ENCODE data around the gene CXorf58.

Gene CXorf58

DNA sequence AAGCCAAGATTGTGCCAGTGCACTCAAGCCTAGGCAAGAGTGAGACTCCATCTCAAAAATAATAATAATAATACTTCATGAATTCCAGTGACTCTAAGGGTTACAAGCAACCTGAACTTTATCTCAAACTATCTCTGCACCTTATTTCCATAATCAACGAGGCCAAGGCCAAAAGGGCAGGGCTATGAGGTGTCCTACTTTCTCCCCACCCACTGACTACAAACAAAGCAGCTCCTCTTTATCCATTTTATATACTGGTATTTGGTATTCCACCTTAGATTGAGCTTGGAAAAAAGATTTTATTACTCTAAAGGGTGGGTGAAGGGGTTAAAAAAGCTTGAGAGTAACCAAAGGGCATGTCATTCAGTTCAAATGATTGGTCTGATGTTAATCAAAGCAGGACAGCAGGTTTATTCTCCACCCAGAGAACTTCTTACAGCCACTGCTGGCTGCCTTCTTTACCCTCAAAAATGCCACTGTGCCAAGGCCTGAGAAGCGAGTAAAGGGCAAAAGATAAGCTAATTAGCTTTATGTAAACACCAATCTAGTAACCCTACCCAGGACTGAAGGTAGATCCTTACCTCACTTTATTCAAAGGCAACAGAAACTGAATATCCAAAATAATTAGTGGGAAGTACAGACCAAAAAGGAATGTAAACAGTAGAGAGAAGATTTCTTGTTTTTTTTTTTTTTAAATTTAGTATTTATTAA lies 28.3 kb upstream of the CXorf58 start:
- TF ChIP-seq, protein P1, sequence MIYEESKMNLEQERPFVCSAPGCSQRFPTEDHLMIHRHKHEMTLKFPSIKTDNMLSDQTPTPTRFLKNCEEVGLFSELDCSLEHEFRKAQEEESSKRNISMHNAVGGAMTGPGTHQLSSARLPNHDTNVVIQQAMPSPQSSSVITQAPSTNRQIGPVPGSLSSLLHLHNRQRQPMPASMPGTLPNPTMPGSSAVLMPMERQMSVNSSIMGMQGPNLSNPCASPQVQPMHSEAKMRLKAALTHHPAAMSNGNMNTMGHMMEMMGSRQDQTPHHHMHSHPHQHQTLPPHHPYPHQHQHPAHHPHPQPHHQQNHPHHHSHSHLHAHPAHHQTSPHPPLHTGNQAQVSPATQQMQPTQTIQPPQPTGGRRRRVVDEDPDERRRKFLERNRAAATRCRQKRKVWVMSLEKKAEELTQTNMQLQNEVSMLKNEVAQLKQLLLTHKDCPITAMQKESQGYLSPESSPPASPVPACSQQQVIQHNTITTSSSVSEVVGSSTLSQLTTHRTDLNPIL (CRISPR knock-in tag; IDR thresholded peaks at IDR 0.05; ENCODE audit: low read depth): no peak
- TF ChIP-seq ESRRG (CRISPR knock-in tag; IDR thresholded peaks at IDR 0.05): no peak
- TF ChIP-seq ZFP3 (CRISPR knock-in tag; IDR thresholded peaks at IDR 0.05): no peak
- TF ChIP-seq ZNF565 (CRISPR knock-in tag; conservative IDR thresholded peaks at IDR 0.05; ENCODE audit: low read depth): no peak
- TF ChIP-seq TCF4 (CRISPR knock-in tag; IDR thresholded peaks at IDR 0.05; ENCODE audit: borderline replicate concordance): no peak
- TF ChIP-seq ZNF70 (CRISPR knock-in tag; IDR thresholded peaks at IDR 0.05): no peak
- no peak for TF ChIP-seq ARNTL (CRISPR knock-in tag; IDR thresholded peaks at IDR 0.05; ENCODE audit: borderline replicate concordance, low read depth)
- TF ChIP-seq, protein P2, sequence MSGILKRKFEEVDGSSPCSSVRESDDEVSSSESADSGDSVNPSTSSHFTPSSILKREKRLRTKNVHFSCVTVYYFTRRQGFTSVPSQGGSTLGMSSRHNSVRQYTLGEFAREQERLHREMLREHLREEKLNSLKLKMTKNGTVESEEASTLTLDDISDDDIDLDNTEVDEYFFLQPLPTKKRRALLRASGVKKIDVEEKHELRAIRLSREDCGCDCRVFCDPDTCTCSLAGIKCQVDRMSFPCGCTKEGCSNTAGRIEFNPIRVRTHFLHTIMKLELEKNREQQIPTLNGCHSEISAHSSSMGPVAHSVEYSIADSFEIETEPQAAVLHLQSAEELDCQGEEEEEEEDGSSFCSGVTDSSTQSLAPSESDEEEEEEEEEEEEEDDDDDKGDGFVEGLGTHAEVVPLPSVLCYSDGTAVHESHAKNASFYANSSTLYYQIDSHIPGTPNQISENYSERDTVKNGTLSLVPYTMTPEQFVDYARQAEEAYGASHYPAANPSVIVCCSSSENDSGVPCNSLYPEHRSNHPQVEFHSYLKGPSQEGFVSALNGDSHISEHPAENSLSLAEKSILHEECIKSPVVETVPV (CRISPR knock-in tag; IDR thresholded peaks at IDR 0.05): no peak
- TF ChIP-seq SNAI2 (CRISPR knock-in tag; IDR thresholded peaks at IDR 0.05): no peak
- TF ChIP-seq, protein P3, sequence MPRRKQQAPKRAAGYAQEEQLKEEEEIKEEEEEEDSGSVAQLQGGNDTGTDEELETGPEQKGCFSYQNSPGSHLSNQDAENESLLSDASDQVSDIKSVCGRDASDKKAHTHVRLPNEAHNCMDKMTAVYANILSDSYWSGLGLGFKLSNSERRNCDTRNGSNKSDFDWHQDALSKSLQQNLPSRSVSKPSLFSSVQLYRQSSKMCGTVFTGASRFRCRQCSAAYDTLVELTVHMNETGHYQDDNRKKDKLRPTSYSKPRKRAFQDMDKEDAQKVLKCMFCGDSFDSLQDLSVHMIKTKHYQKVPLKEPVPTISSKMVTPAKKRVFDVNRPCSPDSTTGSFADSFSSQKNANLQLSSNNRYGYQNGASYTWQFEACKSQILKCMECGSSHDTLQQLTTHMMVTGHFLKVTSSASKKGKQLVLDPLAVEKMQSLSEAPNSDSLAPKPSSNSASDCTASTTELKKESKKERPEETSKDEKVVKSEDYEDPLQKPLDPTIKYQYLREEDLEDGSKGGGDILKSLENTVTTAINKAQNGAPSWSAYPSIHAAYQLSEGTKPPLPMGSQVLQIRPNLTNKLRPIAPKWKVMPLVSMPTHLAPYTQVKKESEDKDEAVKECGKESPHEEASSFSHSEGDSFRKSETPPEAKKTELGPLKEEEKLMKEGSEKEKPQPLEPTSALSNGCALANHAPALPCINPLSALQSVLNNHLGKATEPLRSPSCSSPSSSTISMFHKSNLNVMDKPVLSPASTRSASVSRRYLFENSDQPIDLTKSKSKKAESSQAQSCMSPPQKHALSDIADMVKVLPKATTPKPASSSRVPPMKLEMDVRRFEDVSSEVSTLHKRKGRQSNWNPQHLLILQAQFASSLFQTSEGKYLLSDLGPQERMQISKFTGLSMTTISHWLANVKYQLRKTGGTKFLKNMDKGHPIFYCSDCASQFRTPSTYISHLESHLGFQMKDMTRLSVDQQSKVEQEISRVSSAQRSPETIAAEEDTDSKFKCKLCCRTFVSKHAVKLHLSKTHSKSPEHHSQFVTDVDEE (CRISPR knock-in tag; IDR thresholded peaks at IDR 0.05): no peak
- no peak for TF ChIP-seq GLIS3 (CRISPR knock-in tag; IDR thresholded peaks at IDR 0.05)
- no peak for TF ChIP-seq PPARA (CRISPR knock-in tag; IDR thresholded peaks at IDR 0.05; ENCODE audit: borderline replicate concordance)
- no peak for TF ChIP-seq ISL1 (CRISPR knock-in tag; IDR thresholded peaks at IDR 0.05)
- no peak for TF ChIP-seq TOX (CRISPR knock-in tag; IDR thresholded peaks at IDR 0.05; ENCODE audit: borderline replicate concordance)
- TF ChIP-seq OSR1 (CRISPR knock-in tag; IDR thresholded peaks at IDR 0.05): no peak
- ATAC-seq: no peak

DNA sequence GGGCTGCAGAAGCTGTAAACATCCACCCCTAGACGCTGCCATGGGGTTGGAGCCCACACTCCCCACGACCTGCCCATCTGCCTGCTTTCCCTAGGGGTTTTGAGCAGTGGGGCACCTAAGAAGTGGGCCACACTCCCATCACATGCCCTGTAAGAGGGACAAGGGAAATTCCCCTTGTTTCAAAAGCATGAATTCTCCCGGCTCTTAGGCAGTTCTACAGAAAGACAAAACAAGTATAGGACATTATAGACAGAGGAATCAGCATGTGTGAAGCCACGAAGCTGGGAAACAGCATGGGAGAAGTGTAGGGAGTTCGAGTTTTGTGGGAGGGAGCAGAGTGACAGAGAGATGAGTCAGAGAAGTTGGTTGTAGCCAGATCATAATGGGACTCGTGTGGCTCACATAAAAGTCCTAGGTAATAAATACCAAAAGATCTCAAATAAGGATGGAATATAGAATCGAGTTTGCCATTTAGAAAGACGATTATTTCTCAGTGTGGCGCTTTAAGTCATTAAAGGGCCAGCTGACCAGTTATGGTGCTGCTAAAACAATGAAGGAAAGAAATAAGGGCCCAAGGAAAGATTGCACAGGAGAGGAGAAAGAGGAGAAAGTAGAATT lies 24.0 kb upstream of the CXorf58 start:
- peak; percentile 94 for ATAC-seq
- no peak for TF ChIP-seq BACH2 (CRISPR knock-in tag; IDR thresholded peaks at IDR 0.05; ENCODE audit: borderline replicate concordance)
- TF ChIP-seq ZNF565 (CRISPR knock-in tag; conservative IDR thresholded peaks at IDR 0.05; ENCODE audit: low read depth): no peak
- no peak for TF ChIP-seq ISL1 (CRISPR knock-in tag; IDR thresholded peaks at IDR 0.05)
- TF ChIP-seq RARB (CRISPR knock-in tag; IDR thresholded peaks at IDR 0.05): no peak
- TF ChIP-seq TOX (CRISPR knock-in tag; IDR thresholded peaks at IDR 0.05; ENCODE audit: borderline replicate concordance): no peak
- TF ChIP-seq, protein P4, sequence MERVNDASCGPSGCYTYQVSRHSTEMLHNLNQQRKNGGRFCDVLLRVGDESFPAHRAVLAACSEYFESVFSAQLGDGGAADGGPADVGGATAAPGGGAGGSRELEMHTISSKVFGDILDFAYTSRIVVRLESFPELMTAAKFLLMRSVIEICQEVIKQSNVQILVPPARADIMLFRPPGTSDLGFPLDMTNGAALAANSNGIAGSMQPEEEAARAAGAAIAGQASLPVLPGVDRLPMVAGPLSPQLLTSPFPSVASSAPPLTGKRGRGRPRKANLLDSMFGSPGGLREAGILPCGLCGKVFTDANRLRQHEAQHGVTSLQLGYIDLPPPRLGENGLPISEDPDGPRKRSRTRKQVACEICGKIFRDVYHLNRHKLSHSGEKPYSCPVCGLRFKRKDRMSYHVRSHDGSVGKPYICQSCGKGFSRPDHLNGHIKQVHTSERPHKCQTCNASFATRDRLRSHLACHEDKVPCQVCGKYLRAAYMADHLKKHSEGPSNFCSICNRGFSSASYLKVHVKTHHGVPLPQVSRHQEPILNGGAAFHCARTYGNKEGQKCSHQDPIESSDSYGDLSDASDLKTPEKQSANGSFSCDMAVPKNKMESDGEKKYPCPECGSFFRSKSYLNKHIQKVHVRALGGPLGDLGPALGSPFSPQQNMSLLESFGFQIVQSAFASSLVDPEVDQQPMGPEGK (CRISPR knock-in tag; IDR thresholded peaks at IDR 0.05; ENCODE audit: borderline replicate concordance): no peak
- no peak for TF ChIP-seq TCF4 (CRISPR knock-in tag; IDR thresholded peaks at IDR 0.05; ENCODE audit: borderline replicate concordance)
- no peak for TF ChIP-seq PPARA (CRISPR knock-in tag; IDR thresholded peaks at IDR 0.05; ENCODE audit: borderline replicate concordance)
- TF ChIP-seq ZNF70 (CRISPR knock-in tag; IDR thresholded peaks at IDR 0.05): no peak
- TF ChIP-seq ZNF8 (CRISPR knock-in tag; IDR thresholded peaks at IDR 0.05): no peak
- TF ChIP-seq, protein P5, sequence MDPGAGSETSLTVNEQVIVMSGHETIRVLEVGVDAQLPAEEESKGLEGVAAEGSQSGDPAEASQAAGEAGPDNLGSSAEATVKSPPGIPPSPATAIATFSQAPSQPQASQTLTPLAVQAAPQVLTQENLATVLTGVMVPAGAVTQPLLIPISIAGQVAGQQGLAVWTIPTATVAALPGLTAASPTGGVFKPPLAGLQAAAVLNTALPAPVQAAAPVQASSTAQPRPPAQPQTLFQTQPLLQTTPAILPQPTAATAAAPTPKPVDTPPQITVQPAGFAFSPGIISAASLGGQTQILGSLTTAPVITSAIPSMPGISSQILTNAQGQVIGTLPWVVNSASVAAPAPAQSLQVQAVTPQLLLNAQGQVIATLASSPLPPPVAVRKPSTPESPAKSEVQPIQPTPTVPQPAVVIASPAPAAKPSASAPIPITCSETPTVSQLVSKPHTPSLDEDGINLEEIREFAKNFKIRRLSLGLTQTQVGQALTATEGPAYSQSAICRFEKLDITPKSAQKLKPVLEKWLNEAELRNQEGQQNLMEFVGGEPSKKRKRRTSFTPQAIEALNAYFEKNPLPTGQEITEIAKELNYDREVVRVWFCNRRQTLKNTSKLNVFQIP (CRISPR knock-in tag; IDR thresholded peaks at IDR 0.05; ENCODE audit: borderline replicate concordance, low read depth): no peak
- TF ChIP-seq ZFP3 (CRISPR knock-in tag; IDR thresholded peaks at IDR 0.05): no peak; the same call in 1 of the 2 replicates
- no peak for TF ChIP-seq ARNTL (CRISPR knock-in tag; IDR thresholded peaks at IDR 0.05; ENCODE audit: borderline replicate concordance, low read depth)
- TF ChIP-seq CSDC2 (CRISPR knock-in tag; IDR thresholded peaks at IDR 0.05): no peak
- TF ChIP-seq, protein P1 (CRISPR knock-in tag; IDR thresholded peaks at IDR 0.05; ENCODE audit: low read depth): no peak
- TF ChIP-seq, protein P2 (CRISPR knock-in tag; IDR thresholded peaks at IDR 0.05): no peak
- no peak for TF ChIP-seq GLIS3 (CRISPR knock-in tag; IDR thresholded peaks at IDR 0.05)
- no peak for TF ChIP-seq ZFP30 (CRISPR knock-in tag; IDR thresholded peaks at IDR 0.05)
- no peak for TF ChIP-seq OSR1 (CRISPR knock-in tag; IDR thresholded peaks at IDR 0.05)
